ENCODE results near the gene TUBB4B. TPM values are rescaled to one million over a fixed set of nuclear protein-coding genes. Genes with fewer than 3 reads are reported as not detected.

TUBB4B gene
- total RNA-seq, 3 donors from 2014 or later (not counting 1 experiment from before 2014, with no cell fraction given): 84.4 to 121 (median 93.9) TPM

- H3K4me1 Mint-ChIP-seq: peaks cover 0 to 16% of the 10 kb centered on the region in 2 donors
- Histone ChIP-seq H3K9me3 (ENCODE audit: control insufficient read depth, insufficient read depth, low read length) (no peaks in the 10 kb centered on the region), H3K27me3 (ENCODE audit: control insufficient read depth, insufficient read depth, low read length) (no peaks in the 10 kb centered on the region), H3K27ac (ENCODE audit: low read length) (no peak overlapping the region), H3K4me3 (ENCODE audit: low read length) (no peak overlapping the region), H3K36me3 (ENCODE audit: control insufficient read depth, insufficient read depth, low read length) (no peaks in the 10 kb centered on the region), H3K4me1 (ENCODE audit: control insufficient read depth, insufficient read depth, low read length) (peaks cover 44% of the 10 kb centered on the region)
- no peak for TF ChIP-seq CTCF (IDR thresholded peaks at IDR 0.05)
- WGBS (ENCODE audit: insufficient coverage): 78% methylated on average over 39 of the region's 40 CpGs
- peaks cover 0 to 6% of the 10 kb centered on the region in 2 donors for H3K27me3 Mint-ChIP-seq (ENCODE audit: low read depth in 2 of 2)
- no peak overlapping the region for H3K27ac Mint-ChIP-seq
- no peaks in the 10 kb centered on the region for H3K36me3 Mint-ChIP-seq
- no peak for DNase-seq
- H3K4me3 Mint-ChIP-seq: no peak overlapping the region
- intact Hi-C loops (cut with micrococcal nuclease): no loop called here
- no peak for ATAC-seq
- H3K9me3 Mint-ChIP-seq: no peaks in the 10 kb centered on the region
These were observed 6.9 kb upstream of the TUBB4B start for GRCh38 chr9:137234055-137234697.

- H3K9me3 Mint-ChIP-seq: no peaks in the 10 kb centered on the region
- Histone ChIP-seq H3K4me3 (ENCODE audit: low read length) (no peak overlapping the region), H3K9me3 (ENCODE audit: control insufficient read depth, insufficient read depth, low read length) (no peaks in the 10 kb centered on the region), H3K27me3 (ENCODE audit: control insufficient read depth, insufficient read depth, low read length) (no peaks in the 10 kb centered on the region), H3K27ac (ENCODE audit: low read length) (no peak overlapping the region), H3K36me3 (ENCODE audit: control insufficient read depth, insufficient read depth, low read length) (no peaks in the 10 kb centered on the region), H3K4me1 (ENCODE audit: control insufficient read depth, insufficient read depth, low read length) (peaks cover 51% of the 10 kb centered on the region)
- no peak for DNase-seq
- TF ChIP-seq CTCF (IDR thresholded peaks at IDR 0.05): no peak
- H3K36me3 Mint-ChIP-seq: no peaks in the 10 kb centered on the region
- ATAC-seq: no peak
- intact Hi-C loops (cut with micrococcal nuclease): no loop called here
- H3K4me1 Mint-ChIP-seq: peaks cover 0 to 16% of the 10 kb centered on the region in 2 donors
- H3K27me3 Mint-ChIP-seq (ENCODE audit: low read depth in 2 of 2): peaks cover 0 to 6% of the 10 kb centered on the region in 2 donors
- H3K27ac Mint-ChIP-seq: peak overlapping the region in 1 of 2 donors; percentile 73
- H3K4me3 Mint-ChIP-seq: no peak overlapping the region
- WGBS (ENCODE audit: insufficient coverage): 75% methylated on average over 17 of the region's 18 CpGs
These were observed 6.2 kb upstream of the TUBB4B start for GRCh38 chr9:137234758-137235423.

GRCh38 chr9:137235424-137236237 is 5.5 kb upstream of the TUBB4B start:
- Mint-ChIP-seq H3K27ac (no peak overlapping the region), H3K4me1 (peaks cover 0 to 17% of the 10 kb centered on the region in 2 donors), H3K4me3 (no peak overlapping the region), H3K9me3 (no peaks in the 10 kb centered on the region), H3K36me3 (no peaks in the 10 kb centered on the region), H3K27me3 (ENCODE audit: low read depth in 2 of 2) (peaks cover 0 to 6% of the 10 kb centered on the region in 2 donors)
- ATAC-seq (no peak), DNase-seq (no peak)
- Histone ChIP-seq H3K4me3 (ENCODE audit: low read length) (no peak overlapping the region), H3K27ac (ENCODE audit: low read length) (no peak overlapping the region), H3K27me3 (ENCODE audit: control insufficient read depth, insufficient read depth, low read length) (no peaks in the 10 kb centered on the region), H3K36me3 (ENCODE audit: control insufficient read depth, insufficient read depth, low read length) (no peaks in the 10 kb centered on the region), H3K9me3 (ENCODE audit: control insufficient read depth, insufficient read depth, low read length) (no peaks in the 10 kb centered on the region), H3K4me1 (ENCODE audit: control insufficient read depth, insufficient read depth, low read length) (peaks cover 54% of the 10 kb centered on the region)
- 69% methylated on average over 35 of the region's 35 CpGs for WGBS (ENCODE audit: insufficient coverage)
- TF ChIP-seq CTCF (IDR thresholded peaks at IDR 0.05): no peak
- intact Hi-C loops (cut with micrococcal nuclease): no loop called here

Measured in natural killer cell (primary cell).